Muscle layer of colon (tissue), 2 donors: ENCODE data around the gene TBX6.
A peak's percentile ranks its signal among the peaks of the same experiment; 100 is the strongest.

ENCODE experiments used
- H3K27ac ChIP-seq: one replicate; pipeline ENCODE4 v1.7.0; 2013; ENCODE audit warnings: low read depth, mild to moderate bottlenecking, low read length, moderate library complexity
- H3K27me3 ChIP-seq, 2 donors: one replicate each; pipeline ENCODE4 v1.7.0; 2013; ENCODE audit warnings: low read length in 2 of 2, mild to moderate bottlenecking in 2 of 2; ENCODE audit not compliant: insufficient read depth in 2 of 2, control insufficient read depth in 1 of 2
- H3K36me3 ChIP-seq: one replicate; pipeline ENCODE4 v1.7.0; 2013; ENCODE audit warnings: mild to moderate bottlenecking, low read length; ENCODE audit not compliant: insufficient read depth
- H3K4me1 ChIP-seq: one replicate; pipeline ENCODE4 v1.7.0; 2013; ENCODE audit warnings: mild to moderate bottlenecking, low read length; ENCODE audit not compliant: insufficient read depth
- H3K4me3 ChIP-seq, 2 donors: one replicate each; pipeline ENCODE4 v1.7.0; 2013; ENCODE audit warnings: low read length in 2 of 2, low read depth in 1 of 2, mild to moderate bottlenecking in 1 of 2, moderate library complexity in 1 of 2
- H3K9ac ChIP-seq: one replicate; pipeline ENCODE4 v1.7.0; 2013; ENCODE audit warnings: low read length
- H3K9me3 ChIP-seq: one replicate; pipeline ENCODE4 v1.7.0; 2013; ENCODE audit warnings: mild to moderate bottlenecking, low read length
- donor health status: abdominal sarcoma.
- donor health status: Adenocarcinoma of cecum.

The TBX6 gene

DNA sequence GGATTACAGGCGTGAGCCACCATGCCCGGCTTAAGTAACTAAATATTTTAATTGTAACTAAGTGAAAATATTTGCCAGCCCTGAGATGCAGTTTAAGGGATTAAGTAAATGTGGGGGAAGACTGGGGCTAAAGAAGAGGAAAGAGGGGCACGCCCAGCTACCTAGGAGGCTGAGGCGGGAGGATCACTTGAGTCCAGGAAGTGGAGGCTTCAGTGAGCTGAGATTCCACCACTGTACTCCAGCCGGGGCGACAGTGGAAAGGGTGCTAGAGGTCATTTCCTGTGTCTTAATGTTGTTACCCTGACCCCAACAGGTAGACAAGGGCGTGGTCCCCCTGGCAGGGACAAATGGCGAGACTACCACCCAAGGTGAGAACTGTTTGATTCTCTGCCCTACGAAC is 23.4 kb downstream of the TBX6 start:
- Histone ChIP-seq H3K9me3 (no peaks in the 10 kb centered on the region), H3K27ac (peak overlapping the region; percentile 56), H3K9ac (peak overlapping the region; percentile 42), H3K4me1 (peaks cover 48% of the 10 kb centered on the region), H3K36me3 (peaks cover 54% of the 10 kb centered on the region), H3K4me3 (no peak overlapping the region), H3K27me3 (no peaks in the 10 kb centered on the region)

DNA sequence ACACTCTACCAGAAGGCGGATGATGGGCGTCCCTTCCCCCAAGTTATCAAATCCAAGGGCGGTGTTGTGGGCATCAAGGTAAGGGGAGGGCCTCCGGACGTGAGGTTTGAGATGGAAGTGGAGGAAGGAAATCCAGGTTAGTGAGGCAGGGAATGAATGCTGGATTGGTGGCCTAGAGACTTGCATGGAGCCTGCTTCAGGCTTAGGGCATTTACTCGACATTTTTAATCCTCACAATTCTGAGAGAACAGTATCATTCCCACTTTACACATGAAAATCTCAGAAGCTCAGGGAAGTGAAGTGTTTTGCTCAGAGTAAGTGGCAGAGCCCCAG is 24.2 kb downstream of the TBX6 start:
- H3K27ac ChIP-seq, result peak overlapping the region; percentile 99
- peak overlapping the region; percentile 83 for H3K9ac ChIP-seq
- no peaks in the 10 kb centered on the region for H3K27me3 ChIP-seq
- H3K4me1 ChIP-seq, result peaks cover 52% of the 10 kb centered on the region
- peaks cover 54% of the 10 kb centered on the region for H3K36me3 ChIP-seq
- H3K9me3 ChIP-seq, result no peaks in the 10 kb centered on the region
- peak overlapping the region; percentile 76 to 94 for H3K4me3 ChIP-seq

DNA sequence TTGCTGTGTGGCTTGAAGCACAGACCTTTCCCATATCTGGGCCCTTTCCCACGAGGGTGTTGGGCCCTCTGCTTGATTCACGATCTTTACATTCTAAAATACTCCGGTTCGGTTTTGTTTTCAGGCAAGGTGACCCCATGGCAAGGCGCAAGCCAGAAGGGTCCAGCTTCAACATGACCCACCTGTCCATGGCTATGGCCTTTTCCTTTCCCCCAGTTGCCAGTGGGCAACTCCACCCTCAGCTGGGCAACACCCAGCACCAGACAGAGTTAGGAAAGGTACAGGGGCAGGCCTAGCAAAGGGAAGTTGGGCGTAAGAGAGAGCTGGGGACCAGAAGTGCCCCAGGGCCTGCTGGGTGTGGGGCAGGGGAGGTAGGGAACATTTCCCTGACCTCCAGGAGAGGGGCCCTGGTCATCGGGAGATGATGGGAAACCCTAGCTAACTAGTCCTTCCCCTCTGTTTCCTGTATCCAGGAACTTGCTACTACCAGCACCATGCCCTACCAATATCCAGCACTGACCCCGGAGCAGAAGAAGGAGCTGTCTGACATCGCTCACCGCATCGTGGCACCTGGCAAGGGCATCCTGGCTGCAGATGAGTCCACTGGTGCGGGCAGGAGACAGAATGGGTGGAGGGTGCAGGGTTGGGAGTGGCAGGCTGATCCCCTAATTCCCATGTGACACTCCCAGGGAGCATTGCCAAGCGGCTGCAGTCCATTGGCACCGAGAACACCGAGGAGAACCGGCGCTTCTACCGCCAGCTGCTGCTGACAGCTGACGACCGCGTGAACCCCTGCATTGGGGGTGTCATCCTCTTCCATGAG is 24.8 kb downstream of the TBX6 start:
- H3K27ac ChIP-seq, result peak overlapping the region; percentile 99
- H3K27me3 ChIP-seq, result no peaks in the 10 kb centered on the region
- no peaks in the 10 kb centered on the region for H3K9me3 ChIP-seq
- peaks cover 52% of the 10 kb centered on the region for H3K4me1 ChIP-seq
- peak overlapping the region; percentile 83 for H3K9ac ChIP-seq
- H3K36me3 ChIP-seq, result peaks cover 48% of the 10 kb centered on the region
- peak overlapping the region; percentile 76 to 94 for H3K4me3 ChIP-seq

DNA sequence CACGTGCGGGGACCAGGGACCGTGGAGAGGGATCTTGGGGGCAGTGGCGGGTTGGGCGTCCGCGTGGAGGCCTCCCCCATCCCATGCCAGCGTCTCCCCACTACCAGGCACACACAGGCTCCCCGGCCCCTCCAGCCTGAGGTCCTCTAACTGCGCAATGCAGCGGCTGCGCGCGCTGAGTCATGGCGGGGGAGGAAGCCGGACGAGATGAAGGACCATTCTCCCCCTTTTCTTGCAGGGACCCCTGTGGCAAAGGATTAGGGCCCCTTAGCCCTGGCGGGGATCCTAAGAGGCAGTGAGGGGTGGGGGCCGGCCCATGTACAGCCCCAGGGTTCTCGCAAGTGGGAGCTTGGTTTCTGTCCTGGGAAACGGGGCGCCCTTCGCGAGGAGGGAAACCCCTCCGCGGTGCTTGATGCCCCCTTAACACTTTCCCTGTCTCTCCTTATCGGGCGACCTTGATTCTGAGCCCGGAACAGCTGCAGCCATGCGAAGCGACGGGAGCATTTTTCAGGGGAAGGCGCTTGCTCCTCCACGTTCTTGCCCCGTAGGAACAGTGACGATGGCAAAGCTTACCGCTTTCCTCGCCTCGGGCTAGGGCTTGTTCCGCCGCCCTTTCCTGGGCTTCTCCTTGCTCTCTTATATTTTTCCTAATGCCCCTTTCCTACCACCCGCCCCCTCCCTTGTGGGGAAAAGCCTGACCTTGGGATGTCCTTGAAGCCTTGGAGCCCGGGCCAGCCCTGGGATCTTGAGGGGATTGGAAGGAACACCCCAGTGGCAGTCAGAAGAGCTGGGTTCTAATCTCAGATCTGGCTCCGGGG is 25.6 kb downstream of the TBX6 start:
- Histone ChIP-seq H3K27ac (peak overlapping the region; percentile 99), H3K36me3 (peaks cover 40% of the 10 kb centered on the region), H3K9me3 (no peaks in the 10 kb centered on the region), H3K9ac (peak overlapping the region; percentile 83), H3K4me3 (peak overlapping the region; percentile 76 to 94), H3K4me1 (peaks cover 48% of the 10 kb centered on the region), H3K27me3 (no peaks in the 10 kb centered on the region)

DNA sequence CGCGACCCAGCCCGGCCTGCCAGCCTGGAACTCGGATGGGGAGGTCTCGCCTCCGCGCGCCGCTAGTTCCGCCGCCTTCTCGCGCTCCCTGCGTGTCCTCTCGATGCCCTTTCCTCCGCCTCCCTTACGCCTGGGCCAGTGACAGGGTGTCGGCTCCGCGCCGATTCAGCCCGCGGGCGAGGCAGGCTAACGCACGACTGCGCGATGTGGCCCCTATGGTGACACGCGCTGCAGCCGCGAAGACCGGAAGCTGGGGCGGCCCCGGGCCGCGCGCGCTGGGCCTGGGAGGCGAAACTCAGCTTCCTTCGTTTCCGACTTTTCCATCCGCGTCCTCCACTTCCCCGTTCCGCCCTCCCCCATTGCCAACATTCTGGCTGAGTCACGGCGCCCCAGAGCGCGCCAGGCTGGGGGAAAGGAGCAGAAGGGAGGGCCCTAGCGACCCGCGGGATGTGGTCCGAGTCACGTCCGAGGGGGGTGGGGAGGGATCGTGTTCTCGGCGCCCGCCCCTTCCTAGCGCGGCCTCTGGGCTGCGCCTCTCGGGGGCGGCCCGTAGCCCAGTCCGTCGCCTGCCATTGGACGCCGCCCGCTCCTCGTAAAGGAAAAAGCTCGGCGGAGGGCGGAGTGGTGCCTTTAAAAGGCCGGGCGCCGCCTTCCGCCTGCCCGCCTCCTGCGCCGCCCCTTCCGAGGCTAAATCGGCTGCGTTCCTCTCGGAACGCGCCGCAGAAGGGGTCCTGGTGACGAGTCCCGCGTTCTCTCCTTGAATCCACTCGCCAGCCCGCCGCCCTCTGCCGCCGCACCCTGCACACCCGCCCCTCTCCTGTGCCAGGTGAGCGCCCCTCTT is 26.4 kb downstream of the TBX6 start, which contains the start of gene ALDOA:
Gene ALDOA, plus strand, starts transcription at position 659 of the 841 bp plus-strand sequence. CDS start 1,138 bp downstream, outside the sequence.
- H3K4me1 ChIP-seq, result peaks cover 42% of the 10 kb centered on the region
- H3K27me3 ChIP-seq, result no peaks in the 10 kb centered on the region
- peaks cover 32% of the 10 kb centered on the region for H3K36me3 ChIP-seq
- H3K4me3 ChIP-seq, result peak within 1 kb of the TSS; percentile 76 to 94
- peak within 1 kb of the TSS; percentile 96 for H3K9ac ChIP-seq
- peak within 1 kb of the TSS; percentile 100 for H3K27ac ChIP-seq
- H3K9me3 ChIP-seq, result no peaks in the 10 kb centered on the region

DNA sequence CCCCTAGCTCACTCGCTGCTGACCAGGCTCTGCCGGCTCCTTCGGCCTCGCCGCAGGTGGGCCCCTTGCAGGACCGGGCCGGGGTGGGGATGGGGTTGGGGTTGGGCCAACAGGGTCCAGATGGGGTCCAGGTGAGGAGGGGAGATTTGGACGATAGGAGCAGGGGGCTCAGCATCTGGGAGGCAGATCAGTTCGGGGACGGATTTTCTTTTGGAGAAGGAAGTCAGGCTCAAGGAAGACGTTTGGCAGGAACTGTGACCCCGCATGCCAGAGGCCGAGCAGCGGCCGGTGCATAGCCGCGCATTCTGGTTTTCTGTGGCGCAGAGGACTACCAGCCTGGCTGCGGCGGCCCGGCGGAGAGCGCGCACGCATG is 27.0 kb downstream of the TBX6 start:
- Histone ChIP-seq H3K27me3 (no peaks in the 10 kb centered on the region), H3K9ac (peak overlapping the region; percentile 96), H3K36me3 (peaks cover 27% of the 10 kb centered on the region), H3K4me1 (peaks cover 36% of the 10 kb centered on the region), H3K9me3 (no peaks in the 10 kb centered on the region), H3K4me3 (peak overlapping the region; percentile 76 to 78), H3K27ac (peak overlapping the region; percentile 100)

DNA sequence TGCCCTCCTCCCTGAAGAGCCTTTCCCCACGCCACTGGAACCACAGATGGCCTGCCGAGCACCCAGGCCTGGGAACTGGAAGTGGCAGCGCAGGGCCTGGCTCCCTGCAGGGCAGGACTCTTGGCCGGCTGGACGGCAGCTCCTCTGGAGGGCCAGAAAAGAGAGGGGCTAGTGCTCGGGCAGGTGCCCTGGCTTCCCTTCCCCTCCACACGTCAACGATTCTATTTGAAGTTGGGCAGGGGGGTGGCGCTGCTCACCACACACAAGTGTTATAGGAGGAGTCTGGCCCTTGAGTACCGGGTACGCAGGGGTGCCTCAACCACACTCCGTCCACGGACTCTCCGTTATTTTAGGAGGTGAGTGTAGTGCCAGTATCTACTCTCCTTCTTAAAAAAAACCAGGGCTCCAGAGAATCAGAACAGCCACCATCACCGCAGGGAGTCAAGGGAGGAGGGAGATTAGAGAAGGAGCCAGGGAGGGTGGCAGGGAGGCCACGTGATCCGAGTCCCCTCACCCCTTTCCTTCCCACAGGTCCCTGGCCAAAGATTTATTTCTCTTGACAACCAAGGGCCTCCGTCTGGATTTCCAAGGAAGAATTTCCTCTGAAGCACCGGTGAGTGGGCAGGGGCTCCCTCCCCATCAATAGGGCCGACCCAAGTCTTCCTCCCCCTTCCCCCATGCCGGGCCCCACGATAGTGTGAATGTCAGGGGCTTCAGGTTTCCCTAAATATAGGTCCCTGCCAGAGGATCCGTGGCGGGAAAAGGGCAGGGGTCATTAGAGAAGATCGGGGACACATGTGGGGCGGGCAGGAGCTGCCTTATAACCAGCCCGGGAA is 27.6 kb downstream of the TBX6 start:
- peak overlapping the region; percentile 96 for H3K9ac ChIP-seq
- no peaks in the 10 kb centered on the region for H3K9me3 ChIP-seq
- peak overlapping the region; percentile 76 to 78 for H3K4me3 ChIP-seq
- peaks cover 21% of the 10 kb centered on the region for H3K36me3 ChIP-seq
- H3K4me1 ChIP-seq, result peaks cover 30% of the 10 kb centered on the region
- H3K27me3 ChIP-seq, result no peaks in the 10 kb centered on the region
- H3K27ac ChIP-seq, result peak overlapping the region; percentile 100

DNA sequence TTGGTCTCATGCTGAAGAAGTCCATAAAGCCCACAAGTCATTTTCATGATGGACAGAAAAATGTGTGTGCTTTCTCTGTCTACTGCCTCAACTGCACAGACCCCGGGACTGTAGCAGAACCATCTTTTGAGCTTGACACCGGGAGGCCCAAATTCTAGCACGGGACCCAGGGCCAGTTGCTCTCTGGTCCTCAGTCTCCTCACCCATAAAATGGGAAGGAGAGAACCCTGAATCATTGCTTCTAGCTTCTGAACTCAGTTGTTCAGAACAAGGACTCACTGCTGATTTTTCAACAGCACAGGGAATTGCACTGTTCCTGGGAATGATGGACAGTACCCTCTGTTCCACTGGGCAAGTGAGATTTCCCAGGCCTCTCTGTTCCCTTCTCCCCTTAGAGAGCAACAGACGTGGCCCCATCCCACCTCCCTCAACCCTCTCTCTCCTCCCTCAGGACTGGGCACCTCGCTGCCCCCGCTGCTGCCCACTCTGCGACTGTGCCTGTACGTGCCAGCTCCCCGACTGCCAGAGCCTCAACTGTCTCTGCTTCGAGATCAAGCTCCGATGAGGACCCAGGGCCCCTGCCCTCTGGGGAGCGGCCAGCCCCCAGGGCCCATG is 28.3 kb downstream of the TBX6 start:
- Histone ChIP-seq H3K9me3 (no peaks in the 10 kb centered on the region), H3K27ac (peak overlapping the region; percentile 100), H3K4me3 (peak overlapping the region; percentile 76 to 78), H3K36me3 (peaks cover 14% of the 10 kb centered on the region), H3K9ac (peak overlapping the region; percentile 96), H3K27me3 (no peaks in the 10 kb centered on the region), H3K4me1 (peaks cover 23% of the 10 kb centered on the region)

DNA sequence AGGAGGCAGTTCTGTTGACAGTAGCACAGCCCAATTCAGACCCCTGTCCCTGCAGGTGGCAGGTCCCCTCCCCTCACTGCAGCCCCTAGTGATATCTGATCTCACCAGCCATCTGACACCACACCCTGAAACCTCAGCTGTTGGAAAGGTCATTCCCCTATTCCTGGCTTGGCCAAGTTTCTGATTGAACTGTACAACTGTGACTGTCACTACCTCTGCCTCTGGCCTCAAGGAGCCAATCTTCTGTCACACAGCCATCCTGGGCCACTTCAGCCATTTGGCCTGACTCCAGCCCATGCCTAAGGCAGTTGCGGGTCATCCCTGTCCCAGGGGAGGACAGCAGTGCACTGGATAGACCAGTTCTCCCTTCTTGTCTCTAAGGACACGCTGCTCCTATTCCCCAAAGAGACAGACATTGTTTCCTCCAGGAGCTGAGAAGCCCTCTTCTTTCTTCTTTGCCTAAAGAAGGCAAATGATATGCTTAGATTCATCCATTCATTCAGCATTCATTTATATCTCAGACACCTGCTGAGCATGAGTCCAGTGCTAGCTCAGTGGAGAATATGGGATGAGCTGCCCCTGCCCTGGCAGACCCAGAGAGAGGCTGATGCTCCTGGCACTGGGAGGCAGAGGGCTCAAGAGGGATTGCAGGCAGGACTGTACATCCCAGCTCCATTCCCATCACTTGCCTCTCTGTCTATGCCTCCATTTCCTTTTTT is 30.7 kb downstream of the TBX6 start:
- Histone ChIP-seq H3K9me3 (no peaks in the 10 kb centered on the region), H3K27ac (no peak overlapping the region), H3K27me3 (no peaks in the 10 kb centered on the region), H3K9ac (no peak overlapping the region), H3K4me3 (no peak overlapping the region), H3K36me3 (no peaks in the 10 kb centered on the region), H3K4me1 (peaks cover 9% of the 10 kb centered on the region)

DNA sequence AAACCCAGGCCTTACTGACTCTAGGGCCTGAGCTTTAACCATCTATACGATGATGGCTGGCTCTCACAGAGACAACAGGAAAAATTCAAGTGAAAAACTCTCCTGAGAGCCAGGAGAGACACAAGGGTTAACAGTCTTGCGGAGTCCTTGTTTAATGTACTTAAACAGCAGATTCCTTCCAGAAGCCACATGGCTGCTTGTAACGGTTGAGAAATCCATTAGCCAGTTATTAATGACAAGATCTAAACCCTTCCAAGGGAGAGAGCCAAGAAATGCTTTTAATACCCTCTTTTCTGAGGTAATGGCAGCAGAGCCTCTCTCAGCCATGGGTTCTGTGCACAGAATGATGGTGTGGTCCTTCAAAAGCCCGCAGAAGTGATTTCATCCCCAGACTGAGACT is 31.4 kb downstream of the TBX6 start:
- H3K9me3 ChIP-seq, result no peaks in the 10 kb centered on the region
- no peaks in the 10 kb centered on the region for H3K36me3 ChIP-seq
- peaks cover 9% of the 10 kb centered on the region for H3K4me1 ChIP-seq
- H3K27ac ChIP-seq, result no peak overlapping the region
- no peak overlapping the region for H3K9ac ChIP-seq
- no peaks in the 10 kb centered on the region for H3K27me3 ChIP-seq
- no peak overlapping the region for H3K4me3 ChIP-seq
